K562 (cell line): ENCODE data around the gene KLHDC10. TPM values are rescaled to one million over a fixed set of nuclear protein-coding genes. Genes with fewer than 3 reads are reported as not detected.

Experiments used
- ATAC-seq: fragments of 200-7000 bp; cut with Tn5 transposase; 3 replicates; pipeline ENCODE4 v1.9.1; 2020; ENCODE audit warnings: moderate library complexity
- BruUV-seq: library from RNA; stranded (reverse); fragments of 400-500 nt; replicated peaks from 2 replicates; lab custom pipeline; 2021; lab: Mats Ljungman, UMichigan
- CTCF ChIA-PET: fragments of 300-600 bp; formaldehyde crosslinking; extraction: SDS; loops from one replicate; lab custom pipeline; 2021; ENCODE audit warnings: low intra/inter-chr PET ratio; lab: Yijun Ruan, JAX
- POLR2A ChIA-PET: fragments of 300-600, 350-650 bp; sonication (Branson Sonifier 250); formaldehyde crosslinking; extraction: SDS; loops from one replicate; lab custom pipeline; 2021; ENCODE audit warnings: antibody characterized with exemption, inconsistent platforms; lab: Yijun Ruan, JAX
- DNase-seq, 4 experiments: peaks; one replicate each; pipeline versions ENCODE4 v3.0.0 to v3.0.0-alpha.2; 2011 to 2018; ENCODE audit warnings: low spot score in 3 of 4, mixed read lengths in 3 of 4; ENCODE audit errors: extremely low read depth in 1 of 4
- FAIRE-seq: peaks from 2 replicates; lab custom pipeline; 2011; peaks lifted over from hg19 to GRCh38; lab: Jason Lieb, UNC
- H2AFZ ChIP-seq: 2 replicates; pipeline ENCODE4 v1.6.0; 2011; ENCODE audit warnings: low read depth, low read length, control low read depth, inconsistent platforms
- H3K27ac ChIP-seq: fragments of 200-600 bp; 3 replicates; pipeline ENCODE4 v1.8.0; 2011; ENCODE audit warnings: low read depth, mild to moderate bottlenecking, control low read depth, inconsistent platforms, low read length, moderate library complexity, mixed read lengths; ENCODE audit errors: extremely low read depth
- H3K27me3 ChIP-seq, 2 experiments: fragments of 300-600 bp in 1 of 2; 2 replicates in 1 of 2; 3 replicates in 1 of 2; pipeline versions ENCODE4 v1.6.0 to v1.8.0; 2011; ENCODE audit warnings: inconsistent platforms in 2 of 2, low read length in 2 of 2, mild to moderate bottlenecking in 1 of 2, mixed read lengths in 1 of 2, moderate library complexity in 1 of 2; ENCODE audit not compliant: control insufficient read depth in 2 of 2, insufficient read depth in 2 of 2
- H3K36me3 ChIP-seq: fragments of 300-600 bp; 3 replicates; pipeline ENCODE4 v1.8.0; 2011; ENCODE audit warnings: mild to moderate bottlenecking, low read length, inconsistent platforms; ENCODE audit not compliant: control insufficient read depth, insufficient read depth
- H3K4me1 ChIP-seq, 2 experiments: fragments of 200-600 bp in 1 of 2; replicated peaks in 1 of 2; 2 replicates in 1 of 2; 3 replicates in 1 of 2; pipeline versions ENCODE4 v1.5.1 to v1.8.0; 2011; ENCODE audit warnings: inconsistent platforms in 2 of 2, low read length in 2 of 2, mild to moderate bottlenecking in 1 of 2, mixed read lengths in 1 of 2, moderate library complexity in 1 of 2; ENCODE audit not compliant: control insufficient read depth in 2 of 2, insufficient read depth in 2 of 2
- H3K4me2 ChIP-seq: 2 replicates; pipeline ENCODE4 v1.6.1; 2011; ENCODE audit warnings: low read length, control low read depth, inconsistent platforms, mixed read lengths; ENCODE audit not compliant: insufficient read depth
- H3K4me3 ChIP-seq: fragments of 200-600 bp; sonication (generic), shearing (Covaris generic); 2 replicates; pipeline ENCODE4 v1.5.1; 2016; ENCODE audit warnings: control low read depth, inconsistent platforms
- H3K79me2 ChIP-seq: fragments of 200-600 bp; 3 replicates; pipeline ENCODE4 v1.8.0; 2011; ENCODE audit warnings: low read length, inconsistent platforms; ENCODE audit not compliant: control insufficient read depth, insufficient read depth
- H3K9ac ChIP-seq, 2 experiments: 2 replicates each; pipeline versions ENCODE4 v1.6.0 to v1.6.1; 2011; ENCODE audit warnings: low read depth in 2 of 2, low read length in 2 of 2, control low read depth in 1 of 2, inconsistent platforms in 1 of 2, mild to moderate bottlenecking in 1 of 2, mixed read lengths in 1 of 2; ENCODE audit not compliant: insufficient read depth in 1 of 2
- H3K9me1 ChIP-seq: one replicate; pipeline ENCODE4 v1.6.0; 2011; ENCODE audit warnings: inconsistent platforms, mild to moderate bottlenecking, low read length, moderate library complexity; ENCODE audit not compliant: control insufficient read depth, insufficient read depth
- H3K9me3 ChIP-seq: replicated peaks from 2 replicates; pipeline ENCODE4 v1.5.1; 2011; ENCODE audit warnings: low read depth, low read length, inconsistent platforms; ENCODE audit not compliant: control insufficient read depth, insufficient read depth
- H4K20me1 ChIP-seq: replicated peaks from 2 replicates; pipeline ENCODE4 v1.6.1; 2011; ENCODE audit warnings: low read length, inconsistent platforms, mixed read lengths; ENCODE audit not compliant: control insufficient read depth, insufficient read depth
- DPF2 ChIP-seq: fragments of 450-650 bp; IDR thresholded peaks from 2 replicates; pipeline ENCODE4 v1.6.1; 2016
- FOXJ3 ChIP-seq: sonication (generic); formaldehyde crosslinking; IDR thresholded peaks from 2 replicates; pipeline ENCODE4 v1.4.0; 2020; ENCODE audit warnings: mild to moderate bottlenecking, missing genetic modification reagents
- NFRKB ChIP-seq: fragments of 450-650 bp; IDR thresholded peaks from 2 replicates; pipeline ENCODE4 v1.6.1; 2016; ENCODE audit warnings: low read depth
- PHF8 ChIP-seq: fragments of 200-600 bp; sonication (generic); IDR thresholded peaks from 2 replicates; pipeline ENCODE4 v1.6.1; 2012; ENCODE audit warnings: mixed run types, mild to moderate bottlenecking, inconsistent platforms, low read length, moderate library complexity, borderline replicate concordance
- SLC30A9 ChIP-seq: fragments of 250-450 bp; sonication (Bioruptor Pico); IDR thresholded peaks from 2 replicates; pipeline ENCODE4 v1.8.0; 2022; ENCODE audit warnings: mild to moderate bottlenecking, moderate library complexity
- ZNF174 ChIP-seq: fragments of 250-450 bp; sonication (Bioruptor Pico); IDR thresholded peaks from 2 replicates; pipeline ENCODE4 v1.4.0; 2020; ENCODE audit warnings: mild to moderate bottlenecking
- ZNF644 ChIP-seq: fragments of 200-800 bp; sonication (Bioruptor generic); IDR thresholded peaks from 2 replicates; pipeline ENCODE4 v1.6.1; 2016; ENCODE audit warnings: low read depth, missing genetic modification characterization, missing compliant biosample characterization
- WGBS: fragments of 100-300 bp; shearing (Covaris generic); methylation state at CpG from one replicate; pipeline ENCODE4 v1.1.6; 2016; ENCODE audit warnings: low coverage, mixed read lengths; ENCODE audit not compliant: insufficient coverage; ENCODE audit errors: missing lambda C conversion rate; 5-methylcytosine and 5-hydroxymethylcytosine counted together
- in situ Hi-C: fragments of 300-500 bp; cut with MboI; formaldehyde crosslinking; loops from 4 replicates; pipeline ENCODE4 v1.15.0; 2018; ENCODE audit warnings: inconsistent platforms, mixed read lengths
- intact Hi-C: fragments of 100-400 bp; cut with micrococcal nuclease; formaldehyde crosslinking; loops from 2 replicates; pipeline ENCODE4 v1.14.2; 2022
- polyA plus RNA-seq, 8 experiments: library from polyadenylated mRNA; depleted of rRNA in 4 of 8; stranded (reverse) in 5 of 8; unstranded in 3 of 8; fragments of >200 nt; fragmentation: Nextera tagmentation in 2 of 8; fragmentation: Illumina TruSeq in 1 of 8; extraction: Ambion mirVana in 2 of 8; extraction: Trizol in 1 of 8; gene quantifications; 2 replicates each; pipeline versions ENCODE4 v1.2.1 to v1.2.3, GENCODE V29; 2011 to 2014; ENCODE audit warnings: inconsistent platforms in 1 of 8, missing spikeins in 1 of 8
- total RNA-seq, 7 experiments: library from RNA; depleted of rRNA in 6 of 7; stranded (reverse); fragments of >200 nt in 6 of 7; fragmentation: Illumina TruSeq in 2 of 7; extraction: Trizol in 2 of 7; gene quantifications; 2 replicates each; pipeline versions ENCODE4 v1.2.1 to v1.2.3, GENCODE V29; 2011 to 2021; ENCODE audit warnings: low replicate concordance in 1 of 7
- TF ChIP-seq, protein P1 (sequence below): sonication (generic); formaldehyde crosslinking; IDR thresholded peaks from 2 replicates; pipeline ENCODE4 v1.8.0; 2023; ENCODE audit warnings: mild to moderate bottlenecking, missing genetic modification reagents

The KLHDC10 gene
- total and polyA plus RNA-seq, 9 of the 15 experiments (the other 6 are each of a cell fraction or from before 2014, with no cell fraction given) = 9.8 to 80.5 (median 31.4) TPM

DNA sequence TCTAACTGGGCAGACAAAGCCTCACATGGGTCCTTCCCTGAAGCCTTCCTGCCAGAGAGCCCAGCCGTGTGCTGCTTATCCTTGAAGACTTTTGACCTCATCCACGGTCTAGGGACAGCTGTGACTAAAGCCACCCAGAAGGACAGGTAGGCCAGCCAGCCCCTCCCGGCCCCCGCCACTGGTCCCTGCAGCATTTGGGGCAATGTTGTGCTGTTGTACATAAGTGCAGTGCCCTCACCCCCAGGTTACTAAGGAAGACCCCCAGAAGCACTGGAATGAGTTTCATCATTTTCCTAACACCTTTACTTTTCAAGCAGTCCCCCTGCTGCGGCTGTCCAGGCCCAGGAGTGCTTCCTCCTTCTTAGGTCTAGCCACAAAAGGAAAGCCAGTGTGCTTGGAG lies 91.9 kb downstream of the KLHDC10 start:
- BruUV-seq = no TSS peak
- Histone ChIP-seq H3K27me3 (no peaks in the 10 kb centered on the region), H3K9me3 (peaks cover 7% of the 10 kb centered on the region; the same call in 1 of the 2 replicates), H3K27ac (no peak overlapping the region), H3K36me3 (peaks cover 85% of the 10 kb centered on the region), H4K20me1 (no peaks in the 10 kb centered on the region), H2AFZ (no peak overlapping the region), H3K79me2 (no peaks in the 10 kb centered on the region), H3K9me1 (no peaks in the 10 kb centered on the region), H3K9ac (no peak overlapping the region), H3K4me1 (no peaks in the 10 kb centered on the region), H3K4me2 (no peak overlapping the region), H3K4me3 (no peak overlapping the region)
- FAIRE-seq (no peak), DNase-seq (no peak), ATAC-seq (no peak)
- intact Hi-C loops (no loop called here), in situ Hi-C loops (no loop called here)
- ChIA-PET POLR2A (interaction anchor here (0.6 to 2.9 kb wide), 6 partner anchors 9 to 27 kb away, joined by 3 to 34 read pairs (median 3); no protein-coding TSS in a partner anchor), CTCF (no interaction called here)
- TF ChIP-seq FOXJ3 (CRISPR knock-in tag) = no peak
- no peak for TF ChIP-seq ZNF644 (tag)
- TF ChIP-seq NFRKB = no peak
- no peak for TF ChIP-seq DPF2
- TF ChIP-seq, protein P1, sequence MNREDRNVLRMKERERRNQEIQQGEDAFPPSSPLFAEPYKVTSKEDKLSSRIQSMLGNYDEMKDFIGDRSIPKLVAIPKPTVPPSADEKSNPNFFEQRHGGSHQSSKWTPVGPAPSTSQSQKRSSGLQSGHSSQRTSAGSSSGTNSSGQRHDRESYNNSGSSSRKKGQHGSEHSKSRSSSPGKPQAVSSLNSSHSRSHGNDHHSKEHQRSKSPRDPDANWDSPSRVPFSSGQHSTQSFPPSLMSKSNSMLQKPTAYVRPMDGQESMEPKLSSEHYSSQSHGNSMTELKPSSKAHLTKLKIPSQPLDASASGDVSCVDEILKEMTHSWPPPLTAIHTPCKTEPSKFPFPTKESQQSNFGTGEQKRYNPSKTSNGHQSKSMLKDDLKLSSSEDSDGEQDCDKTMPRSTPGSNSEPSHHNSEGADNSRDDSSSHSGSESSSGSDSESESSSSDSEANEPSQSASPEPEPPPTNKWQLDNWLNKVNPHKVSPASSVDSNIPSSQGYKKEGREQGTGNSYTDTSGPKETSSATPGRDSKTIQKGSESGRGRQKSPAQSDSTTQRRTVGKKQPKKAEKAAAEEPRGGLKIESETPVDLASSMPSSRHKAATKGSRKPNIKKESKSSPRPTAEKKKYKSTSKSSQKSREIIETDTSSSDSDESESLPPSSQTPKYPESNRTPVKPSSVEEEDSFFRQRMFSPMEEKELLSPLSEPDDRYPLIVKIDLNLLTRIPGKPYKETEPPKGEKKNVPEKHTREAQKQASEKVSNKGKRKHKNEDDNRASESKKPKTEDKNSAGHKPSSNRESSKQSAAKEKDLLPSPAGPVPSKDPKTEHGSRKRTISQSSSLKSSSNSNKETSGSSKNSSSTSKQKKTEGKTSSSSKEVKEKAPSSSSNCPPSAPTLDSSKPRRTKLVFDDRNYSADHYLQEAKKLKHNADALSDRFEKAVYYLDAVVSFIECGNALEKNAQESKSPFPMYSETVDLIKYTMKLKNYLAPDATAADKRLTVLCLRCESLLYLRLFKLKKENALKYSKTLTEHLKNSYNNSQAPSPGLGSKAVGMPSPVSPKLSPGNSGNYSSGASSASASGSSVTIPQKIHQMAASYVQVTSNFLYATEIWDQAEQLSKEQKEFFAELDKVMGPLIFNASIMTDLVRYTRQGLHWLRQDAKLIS (CRISPR knock-in tag) = no peak
- no peak for TF ChIP-seq PHF8
- TF ChIP-seq ZNF174 = no peak
- no peak for TF ChIP-seq SLC30A9
- WGBS = 98% methylated on average over 5 of the region's 5 CpGs
